ENCODE results near the gene HECW1.

- TF ChIP-seq ZSCAN30 (tag by site-specific recombination; IDR thresholded peaks at IDR 0.05) (no peak), ZBTB20 (tag by site-specific recombination; IDR thresholded peaks at IDR 0.05) (no peak), ZNF585B (tag by site-specific recombination; IDR thresholded peaks at IDR 0.05) (no peak), BCL11B (tag by site-specific recombination; IDR thresholded peaks at IDR 0.05; ENCODE audit: low read depth) (no peak), SP2 (tag by site-specific recombination; IDR thresholded peaks at IDR 0.05) (no peak), ZNF529 (tag by site-specific recombination; IDR thresholded peaks at IDR 0.05; ENCODE audit: insufficient replicate concordance) (no peak), ZNF211 (tag by site-specific recombination; IDR thresholded peaks at IDR 0.05; ENCODE audit: low read depth) (no peak), MEIS1 (CRISPR knock-in tag; IDR thresholded peaks at IDR 0.05; ENCODE audit: borderline replicate concordance) (no peak), ZNF521 (tag by site-specific recombination; IDR thresholded peaks at IDR 0.05) (no peak), HIC1 (tag by site-specific recombination; IDR thresholded peaks at IDR 0.05) (no peak)
- TF ChIP-seq, protein P1, sequence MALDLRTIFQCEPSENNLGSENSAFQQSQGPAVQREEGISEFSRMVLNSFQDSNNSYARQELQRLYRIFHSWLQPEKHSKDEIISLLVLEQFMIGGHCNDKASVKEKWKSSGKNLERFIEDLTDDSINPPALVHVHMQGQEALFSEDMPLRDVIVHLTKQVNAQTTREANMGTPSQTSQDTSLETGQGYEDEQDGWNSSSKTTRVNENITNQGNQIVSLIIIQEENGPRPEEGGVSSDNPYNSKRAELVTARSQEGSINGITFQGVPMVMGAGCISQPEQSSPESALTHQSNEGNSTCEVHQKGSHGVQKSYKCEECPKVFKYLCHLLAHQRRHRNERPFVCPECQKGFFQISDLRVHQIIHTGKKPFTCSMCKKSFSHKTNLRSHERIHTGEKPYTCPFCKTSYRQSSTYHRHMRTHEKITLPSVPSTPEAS (tag by site-specific recombination; IDR thresholded peaks at IDR 0.05) = no peak
- TF ChIP-seq, protein P2, sequence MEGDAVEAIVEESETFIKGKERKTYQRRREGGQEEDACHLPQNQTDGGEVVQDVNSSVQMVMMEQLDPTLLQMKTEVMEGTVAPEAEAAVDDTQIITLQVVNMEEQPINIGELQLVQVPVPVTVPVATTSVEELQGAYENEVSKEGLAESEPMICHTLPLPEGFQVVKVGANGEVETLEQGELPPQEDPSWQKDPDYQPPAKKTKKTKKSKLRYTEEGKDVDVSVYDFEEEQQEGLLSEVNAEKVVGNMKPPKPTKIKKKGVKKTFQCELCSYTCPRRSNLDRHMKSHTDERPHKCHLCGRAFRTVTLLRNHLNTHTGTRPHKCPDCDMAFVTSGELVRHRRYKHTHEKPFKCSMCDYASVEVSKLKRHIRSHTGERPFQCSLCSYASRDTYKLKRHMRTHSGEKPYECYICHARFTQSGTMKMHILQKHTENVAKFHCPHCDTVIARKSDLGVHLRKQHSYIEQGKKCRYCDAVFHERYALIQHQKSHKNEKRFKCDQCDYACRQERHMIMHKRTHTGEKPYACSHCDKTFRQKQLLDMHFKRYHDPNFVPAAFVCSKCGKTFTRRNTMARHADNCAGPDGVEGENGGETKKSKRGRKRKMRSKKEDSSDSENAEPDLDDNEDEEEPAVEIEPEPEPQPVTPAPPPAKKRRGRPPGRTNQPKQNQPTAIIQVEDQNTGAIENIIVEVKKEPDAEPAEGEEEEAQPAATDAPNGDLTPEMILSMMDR (tag by site-specific recombination; IDR thresholded peaks at IDR 0.05) = no peak
- TF ChIP-seq, protein P3, sequence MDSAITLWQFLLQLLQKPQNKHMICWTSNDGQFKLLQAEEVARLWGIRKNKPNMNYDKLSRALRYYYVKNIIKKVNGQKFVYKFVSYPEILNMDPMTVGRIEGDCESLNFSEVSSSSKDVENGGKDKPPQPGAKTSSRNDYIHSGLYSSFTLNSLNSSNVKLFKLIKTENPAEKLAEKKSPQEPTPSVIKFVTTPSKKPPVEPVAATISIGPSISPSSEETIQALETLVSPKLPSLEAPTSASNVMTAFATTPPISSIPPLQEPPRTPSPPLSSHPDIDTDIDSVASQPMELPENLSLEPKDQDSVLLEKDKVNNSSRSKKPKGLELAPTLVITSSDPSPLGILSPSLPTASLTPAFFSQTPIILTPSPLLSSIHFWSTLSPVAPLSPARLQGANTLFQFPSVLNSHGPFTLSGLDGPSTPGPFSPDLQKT (IDR thresholded peaks at IDR 0.05; ENCODE audit: borderline replicate concordance, low read depth, low read length) = no peak
- TF ChIP-seq, protein P4, sequence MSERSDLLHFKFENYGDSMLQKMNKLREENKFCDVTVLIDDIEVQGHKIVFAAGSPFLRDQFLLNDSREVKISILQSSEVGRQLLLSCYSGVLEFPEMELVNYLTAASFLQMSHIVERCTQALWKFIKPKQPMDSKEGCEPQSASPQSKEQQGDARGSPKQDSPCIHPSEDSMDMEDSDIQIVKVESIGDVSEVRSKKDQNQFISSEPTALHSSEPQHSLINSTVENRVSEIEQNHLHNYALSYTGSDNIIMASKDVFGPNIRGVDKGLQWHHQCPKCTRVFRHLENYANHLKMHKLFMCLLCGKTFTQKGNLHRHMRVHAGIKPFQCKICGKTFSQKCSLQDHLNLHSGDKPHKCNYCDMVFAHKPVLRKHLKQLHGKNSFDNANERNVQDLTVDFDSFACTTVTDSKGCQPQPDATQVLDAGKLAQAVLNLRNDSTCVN (tag by site-specific recombination; optimal IDR thresholded peaks at IDR 0.05) = no peak
Measured at GRCh38 chr7:43394441-43395130, 282.1 kb downstream of the HECW1 start.
